ENCODE measurements around the gene KCTD10. TPM values are rescaled to one million over a fixed set of nuclear protein-coding genes. Genes with fewer than 3 reads are reported as not detected.

Gene KCTD10
- 67.3 and 86.2 TPM in 2 replicates for total RNA-seq

- no peak for DNase-seq (ENCODE audit: extremely low read depth, low read depth, low spot score)
Observed at GRCh38 chr12:109477185-109477962, at the start of gene KCTD10, which contains the start of gene UBE3B. TSS of gene KCTD10 (minus strand) at chr12:109477300. CDS start at chr12:109477262, 38 bp downstream. TSS of gene UBE3B (plus strand) at chr12:109477634. CDS start at chr12:109483552, 5,918 bp downstream.

- DNase-seq (ENCODE audit: extremely low read depth, low read depth, low spot score) = no peak
Observed at GRCh38 chr12:109525279-109525585, 48.1 kb upstream of the KCTD10 start.

- DNase-seq (ENCODE audit: extremely low read depth, low read depth, low spot score) = no peak
Observed at GRCh38 chr12:109524466-109525278, 47.6 kb upstream of the KCTD10 start.

GRCh38 chr12:109523504-109523903 lies 46.4 kb upstream of the KCTD10 start:
- DNase-seq (ENCODE audit: extremely low read depth, low read depth, low spot score) = no peak

- DNase-seq (ENCODE audit: extremely low read depth, low read depth, low spot score) = no peak
Observed at GRCh38 chr12:109523071-109523470, 46.0 kb upstream of the KCTD10 start.

- no peak for DNase-seq (ENCODE audit: extremely low read depth, low read depth, low spot score)
Observed at GRCh38 chr12:109521831-109522230, 44.7 kb upstream of the KCTD10 start.

DNA sequence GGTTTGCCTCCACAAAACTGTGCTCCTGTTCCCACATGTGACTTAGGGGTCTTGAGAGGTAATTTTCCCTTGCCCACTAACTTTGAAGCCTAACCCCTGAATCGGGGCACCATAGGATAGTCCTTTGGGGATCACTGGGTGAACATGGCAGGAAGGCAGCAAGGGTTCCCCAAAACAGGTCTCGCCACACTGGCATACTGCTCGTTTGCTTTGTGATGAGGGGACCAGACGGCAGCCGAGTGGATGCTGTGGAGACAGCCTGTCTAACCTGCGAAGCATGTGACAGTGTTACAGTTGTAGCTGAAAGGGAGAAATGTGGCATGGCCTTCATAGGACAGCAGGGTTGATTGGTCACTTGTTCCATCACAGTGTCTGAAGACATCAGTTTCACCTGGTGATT lies 42.7 kb upstream of the KCTD10 start:
- no peak for DNase-seq (ENCODE audit: extremely low read depth, low read depth, low spot score)

GRCh38 chr12:109518820-109519665 lies 41.9 kb upstream of the KCTD10 start:
- peak; percentile 79 for DNase-seq (ENCODE audit: extremely low read depth, low read depth, low spot score)

DNA sequence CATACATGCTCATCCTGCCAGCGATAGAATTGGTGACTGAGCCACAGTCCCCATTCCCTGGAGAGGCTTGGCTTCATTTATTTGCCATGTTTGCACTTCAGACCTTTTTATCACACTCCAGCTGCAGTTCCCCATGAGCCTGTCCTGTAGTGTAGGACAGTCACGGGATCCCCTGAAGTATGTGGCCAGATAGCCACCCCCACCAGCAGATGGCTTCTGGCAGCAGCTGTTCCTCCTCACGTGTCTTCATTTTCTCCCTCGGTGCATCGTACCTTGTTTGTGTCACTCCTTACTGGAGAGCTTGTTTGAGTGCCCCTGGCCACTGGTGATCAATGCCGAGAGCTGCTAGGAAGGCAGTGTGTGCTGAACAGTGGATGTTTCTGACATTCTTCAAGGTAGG lies 40.5 kb upstream of the KCTD10 start:
- DNase-seq (ENCODE audit: extremely low read depth, low read depth, low spot score) = no peak

DNA sequence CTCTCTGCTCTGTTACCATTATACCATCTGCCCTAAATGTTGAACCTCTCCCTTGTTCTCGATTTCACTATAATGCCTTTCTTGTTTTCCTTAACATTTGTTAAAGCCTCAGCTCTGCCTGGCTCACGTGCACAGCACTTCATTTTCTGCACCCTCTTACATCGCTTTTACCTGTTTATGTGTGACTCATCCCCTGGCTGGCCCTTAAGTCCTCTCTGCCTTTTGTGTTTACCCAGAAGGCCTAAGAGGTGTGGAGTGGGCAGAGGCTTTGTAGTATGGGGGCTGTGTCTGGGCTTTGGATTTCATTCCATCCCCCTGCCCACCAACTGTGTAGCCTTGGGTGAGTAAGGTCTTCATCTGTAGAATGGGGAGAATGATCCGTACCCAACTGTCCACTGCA lies 36.9 kb upstream of the KCTD10 start:
- DNase-seq (ENCODE audit: extremely low read depth, low read depth, low spot score) = no peak

GRCh38 chr12:109513051-109513450 lies 36.0 kb upstream of the KCTD10 start:
- no peak for DNase-seq (ENCODE audit: extremely low read depth, low read depth, low spot score)

GRCh38 chr12:109512608-109513007 lies 35.5 kb upstream of the KCTD10 start:
- no peak for DNase-seq (ENCODE audit: extremely low read depth, low read depth, low spot score)

GRCh38 chr12:109510196-109510595 lies 33.1 kb upstream of the KCTD10 start:
- DNase-seq (ENCODE audit: extremely low read depth, low read depth, low spot score) = no peak

GRCh38 chr12:109504068-109504467 lies 27.0 kb upstream of the KCTD10 start:
- DNase-seq (ENCODE audit: extremely low read depth, low read depth, low spot score) = no peak

DNA sequence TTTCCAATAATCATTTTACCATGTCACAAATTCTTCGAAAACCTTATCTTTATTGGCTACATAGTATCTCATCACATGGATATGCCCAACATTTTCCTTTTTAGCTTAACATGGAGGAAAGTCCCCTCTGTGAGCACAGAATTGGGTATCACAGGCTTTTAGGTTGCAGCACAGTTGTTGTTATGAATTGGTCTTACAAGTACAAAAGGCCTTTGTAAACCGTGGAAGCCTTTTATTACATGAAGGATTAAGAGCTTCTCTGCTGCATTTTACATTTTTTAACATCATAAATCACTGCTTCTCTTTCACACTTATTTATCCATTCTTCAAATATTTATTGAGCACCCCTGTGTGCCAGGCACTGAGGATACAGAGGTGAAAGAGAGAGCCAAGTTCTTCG lies 26.5 kb upstream of the KCTD10 start:
- DNase-seq (ENCODE audit: extremely low read depth, low read depth, low spot score) = no peak

DNA sequence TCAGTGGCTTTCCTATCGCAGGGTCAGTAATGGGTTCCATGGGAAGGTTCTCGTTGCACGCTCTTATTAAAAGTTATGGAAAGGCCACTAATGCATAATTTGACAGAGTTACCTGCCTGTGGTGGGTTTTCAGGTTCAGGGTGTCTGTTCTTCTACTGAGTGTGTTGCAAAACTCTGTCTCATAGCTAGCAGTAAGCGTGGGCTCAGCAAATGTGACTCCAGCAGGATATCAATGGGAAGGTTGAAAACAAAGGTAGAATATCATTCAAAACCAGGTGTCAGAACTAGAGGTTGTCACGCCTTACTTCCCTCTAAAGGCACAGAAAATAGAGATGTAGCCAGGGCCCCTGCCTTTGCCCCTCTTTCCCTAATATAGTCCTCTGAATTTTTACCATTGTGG lies 25.2 kb upstream of the KCTD10 start:
- DNase-seq (ENCODE audit: extremely low read depth, low read depth, low spot score) = no peak

GRCh38 chr12:109501299-109501698 lies 24.2 kb upstream of the KCTD10 start:
- DNase-seq (ENCODE audit: extremely low read depth, low read depth, low spot score) = no peak

- DNase-seq (ENCODE audit: extremely low read depth, low read depth, low spot score) = no peak
Observed at GRCh38 chr12:109500406-109501185, 23.5 kb upstream of the KCTD10 start.

DNA sequence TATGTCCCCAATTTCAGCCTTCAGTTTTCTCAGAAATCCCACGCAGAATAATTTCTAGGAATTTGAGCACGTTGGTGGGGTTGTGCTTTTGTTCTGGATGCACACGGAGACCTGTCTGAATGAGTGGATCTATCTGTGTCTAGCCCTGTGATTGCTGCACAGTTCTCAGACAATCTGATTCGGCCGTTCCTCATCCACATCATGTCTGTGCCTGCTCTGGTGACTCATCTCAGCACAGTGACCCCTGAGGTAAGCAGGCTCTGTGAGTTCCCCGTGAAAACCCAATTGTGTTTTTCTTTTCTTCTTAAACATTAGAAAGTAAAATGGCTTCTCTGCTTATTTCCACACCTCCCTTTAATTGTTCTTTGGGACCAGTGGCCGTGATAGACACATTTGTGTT lies 20.6 kb upstream of the KCTD10 start:
- no peak for DNase-seq (ENCODE audit: extremely low read depth, low read depth, low spot score)

DNA sequence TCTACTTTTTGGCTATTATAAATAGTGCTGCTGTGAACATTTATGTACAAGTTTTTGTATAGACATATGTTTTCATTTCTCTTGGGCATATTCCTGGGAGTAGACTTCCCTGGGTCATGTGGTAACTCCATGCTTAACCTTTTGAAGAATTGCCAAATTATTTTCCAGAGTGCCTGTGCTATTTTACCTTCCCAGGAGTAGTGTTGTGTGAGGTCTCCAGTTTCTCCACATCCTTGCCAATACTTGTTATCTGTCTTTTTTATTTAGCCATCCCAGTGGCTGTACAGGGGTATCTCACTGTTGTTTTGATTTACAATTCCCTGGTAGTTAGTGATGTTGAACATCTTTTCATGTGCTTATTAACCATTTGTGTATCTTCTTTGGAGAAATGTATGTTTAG lies 19.2 kb upstream of the KCTD10 start:
- no peak for DNase-seq (ENCODE audit: extremely low read depth, low read depth, low spot score)
